HG03139 (cell line): Measurements from ENCODE around the gene HMCN1.

ENCODE experiments used
- ATAC-seq: cut with Tn5 transposase; IDR thresholded peaks from one replicate; pipeline ENCODE4 v1.9.1; 2021; ENCODE audit not compliant: unreplicated experiment

Gene HMCN1

GRCh38 chr1:186063091-186063657, 329.0 kb downstream of the HMCN1 start:
- ATAC-seq = no peak

GRCh38 chr1:186066411-186066810, 332.2 kb downstream of the HMCN1 start:
- ATAC-seq = no peak

GRCh38 chr1:186073697-186074096, 339.5 kb downstream of the HMCN1 start:
- no peak for ATAC-seq

- ATAC-seq = no peak
These were observed 341.8 kb downstream of the HMCN1 start for GRCh38 chr1:186076006-186076405.

- peak; percentile 91 for ATAC-seq
These were observed 344.1 kb downstream of the HMCN1 start for GRCh38 chr1:186078245-186078644.

- ATAC-seq = no peak
These were observed 345.0 kb downstream of the HMCN1 start for GRCh38 chr1:186079084-186079684.

- peak; percentile 73 for ATAC-seq
These were observed 348.2 kb downstream of the HMCN1 start for GRCh38 chr1:186082235-186082937.

- no peak for ATAC-seq
These were observed 352.4 kb downstream of the HMCN1 start for GRCh38 chr1:186086583-186086982.

GRCh38 chr1:186089940-186090339, 355.7 kb downstream of the HMCN1 start:
- no peak for ATAC-seq

- no peak for ATAC-seq
These were observed 357.1 kb downstream of the HMCN1 start for GRCh38 chr1:186091222-186091720.

GRCh38 chr1:186093437-186093836, 359.2 kb downstream of the HMCN1 start:
- no peak for ATAC-seq

- no peak for ATAC-seq
These were observed 360.0 kb downstream of the HMCN1 start for GRCh38 chr1:186094172-186094571.

GRCh38 chr1:186099336-186100104, 365.3 kb downstream of the HMCN1 start:
- ATAC-seq = no peak

- ATAC-seq = no peak
These were observed 367.9 kb downstream of the HMCN1 start for GRCh38 chr1:186102107-186102506.

GRCh38 chr1:186102547-186103148, 368.5 kb downstream of the HMCN1 start:
- ATAC-seq = no peak

GRCh38 chr1:186104459-186104858, 370.3 kb downstream of the HMCN1 start:
- no peak for ATAC-seq

- no peak for ATAC-seq
These were observed 378.1 kb downstream of the HMCN1 start for GRCh38 chr1:186112280-186112679.

GRCh38 chr1:186113461-186113860, 379.3 kb downstream of the HMCN1 start:
- no peak for ATAC-seq

GRCh38 chr1:186118724-186119123, 384.5 kb downstream of the HMCN1 start:
- no peak for ATAC-seq

- no peak for ATAC-seq
These were observed 388.6 kb downstream of the HMCN1 start for GRCh38 chr1:186122837-186123236.

- no peak for ATAC-seq
These were observed 390.8 kb downstream of the HMCN1 start for GRCh38 chr1:186125035-186125434.
